WTC11 (cell line): Measurements from ENCODE around the gene SBF1.

Source experiments
- CREB1 ChIP-seq: sonication (generic); formaldehyde crosslinking; IDR thresholded peaks from 2 replicates; pipeline ENCODE4 v1.8.0; 2023; ENCODE audit warnings: mild to moderate bottlenecking, missing genetic modification reagents
- JAZF1 ChIP-seq: fragments of 250-450 bp; sonication (Bioruptor Pico); IDR thresholded peaks from 2 replicates; pipeline ENCODE4 v1.9.0; 2021; ENCODE audit warnings: moderate library complexity, mild to moderate bottlenecking, inconsistent platforms
- NR2C2 ChIP-seq: sonication (generic); formaldehyde crosslinking; IDR thresholded peaks from 2 replicates; pipeline ENCODE4 v1.8.0; 2022; ENCODE audit warnings: mild to moderate bottlenecking, missing genetic modification reagents
- NR3C1 ChIP-seq: sonication (generic); formaldehyde crosslinking; conservative IDR thresholded peaks from 2 replicates; pipeline ENCODE4 v1.8.1; 2023; ENCODE audit warnings: low read depth, mild to moderate bottlenecking, missing genetic modification reagents
- TP53 ChIP-seq: sonication (generic); formaldehyde crosslinking; IDR thresholded peaks from 2 replicates; pipeline ENCODE4 v1.8.1; 2023; ENCODE audit warnings: mild to moderate bottlenecking, missing genetic modification reagents
- ZNF232 ChIP-seq: sonication (generic); formaldehyde crosslinking; IDR thresholded peaks from 2 replicates; pipeline ENCODE4 v1.8.0; 2022; ENCODE audit warnings: mild to moderate bottlenecking, missing genetic modification reagents
- TF ChIP-seq, protein P1 (sequence below): fragments of 200-600 bp; IDR thresholded peaks from 2 replicates; pipeline ENCODE4 v1.8.0; 2022; ENCODE audit warnings: antibody characterized with exemption
- TF ChIP-seq, protein P2 (sequence below): sonication (generic); formaldehyde crosslinking; conservative IDR thresholded peaks from 2 replicates; pipeline ENCODE4 v1.8.1; 2022; ENCODE audit warnings: mild to moderate bottlenecking, missing genetic modification reagents

DNA sequence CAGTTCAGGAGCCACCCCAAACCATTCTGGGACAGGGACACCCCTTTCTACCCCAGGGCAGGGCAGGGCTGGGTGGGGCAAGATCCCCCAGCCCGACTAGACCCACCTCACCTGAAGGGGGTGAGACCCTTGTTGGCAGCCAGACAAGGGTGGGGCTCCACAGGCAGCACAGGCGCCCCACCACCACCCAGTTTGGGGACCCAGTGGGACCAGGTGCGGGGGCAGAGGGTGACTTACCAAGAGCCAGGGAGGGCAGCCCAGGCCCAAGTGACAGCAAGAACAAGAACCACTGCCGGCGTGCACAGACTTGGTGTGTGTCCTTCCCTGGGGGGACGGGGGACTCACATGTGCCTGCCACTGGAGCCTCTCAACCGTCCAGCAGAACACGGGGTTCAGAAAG lies 8.7 kb upstream of the SBF1 start:
- no peak for TF ChIP-seq NR2C2 (CRISPR knock-in tag)
- no peak for TF ChIP-seq NR3C1
- TF ChIP-seq JAZF1 (CRISPR knock-in tag): no peak
- TF ChIP-seq, protein P1, sequence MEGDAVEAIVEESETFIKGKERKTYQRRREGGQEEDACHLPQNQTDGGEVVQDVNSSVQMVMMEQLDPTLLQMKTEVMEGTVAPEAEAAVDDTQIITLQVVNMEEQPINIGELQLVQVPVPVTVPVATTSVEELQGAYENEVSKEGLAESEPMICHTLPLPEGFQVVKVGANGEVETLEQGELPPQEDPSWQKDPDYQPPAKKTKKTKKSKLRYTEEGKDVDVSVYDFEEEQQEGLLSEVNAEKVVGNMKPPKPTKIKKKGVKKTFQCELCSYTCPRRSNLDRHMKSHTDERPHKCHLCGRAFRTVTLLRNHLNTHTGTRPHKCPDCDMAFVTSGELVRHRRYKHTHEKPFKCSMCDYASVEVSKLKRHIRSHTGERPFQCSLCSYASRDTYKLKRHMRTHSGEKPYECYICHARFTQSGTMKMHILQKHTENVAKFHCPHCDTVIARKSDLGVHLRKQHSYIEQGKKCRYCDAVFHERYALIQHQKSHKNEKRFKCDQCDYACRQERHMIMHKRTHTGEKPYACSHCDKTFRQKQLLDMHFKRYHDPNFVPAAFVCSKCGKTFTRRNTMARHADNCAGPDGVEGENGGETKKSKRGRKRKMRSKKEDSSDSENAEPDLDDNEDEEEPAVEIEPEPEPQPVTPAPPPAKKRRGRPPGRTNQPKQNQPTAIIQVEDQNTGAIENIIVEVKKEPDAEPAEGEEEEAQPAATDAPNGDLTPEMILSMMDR: no peak
- TF ChIP-seq TP53 (CRISPR knock-in tag): no peak
- TF ChIP-seq, protein P2, sequence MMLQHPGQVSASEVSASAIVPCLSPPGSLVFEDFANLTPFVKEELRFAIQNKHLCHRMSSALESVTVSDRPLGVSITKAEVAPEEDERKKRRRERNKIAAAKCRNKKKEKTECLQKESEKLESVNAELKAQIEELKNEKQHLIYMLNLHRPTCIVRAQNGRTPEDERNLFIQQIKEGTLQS: no peak
- no peak for TF ChIP-seq CREB1 (CRISPR knock-in tag)
- no peak for TF ChIP-seq ZNF232
